Measurements from ENCODE around the gene OSTF1.
A peak's percentile ranks its signal among the peaks of the same experiment; 100 is the strongest.

The OSTF1 gene

GRCh38 chr9:75128535-75128934 is 40.2 kb downstream of the OSTF1 start:
- FAIRE-seq = peak; percentile 7

GRCh38 chr9:75130172-75130571 is 41.9 kb downstream of the OSTF1 start:
- no peak for FAIRE-seq

GRCh38 chr9:75130621-75131230 is 42.4 kb downstream of the OSTF1 start:
- FAIRE-seq = no peak

- no peak for FAIRE-seq
Measured at GRCh38 chr9:75131700-75132099, 43.4 kb downstream of the OSTF1 start.

GRCh38 chr9:75132244-75132643 is 43.9 kb downstream of the OSTF1 start:
- no peak for FAIRE-seq

- no peak for FAIRE-seq
Measured at GRCh38 chr9:75133396-75133795, 45.1 kb downstream of the OSTF1 start.

GRCh38 chr9:75134495-75134894 is 46.2 kb downstream of the OSTF1 start:
- FAIRE-seq = no peak

- FAIRE-seq = no peak
Measured at GRCh38 chr9:75138260-75139040, 50.1 kb downstream of the OSTF1 start.

GRCh38 chr9:75139201-75139600 is 50.9 kb downstream of the OSTF1 start:
- no peak for FAIRE-seq

- no peak for FAIRE-seq
Measured at GRCh38 chr9:75140261-75140660, 51.9 kb downstream of the OSTF1 start.

- FAIRE-seq = no peak
Measured at GRCh38 chr9:75142202-75142601, 53.9 kb downstream of the OSTF1 start.

- FAIRE-seq = no peak
Measured at GRCh38 chr9:75146229-75146628, 57.9 kb downstream of the OSTF1 start.

- no peak for FAIRE-seq
Measured at GRCh38 chr9:75147638-75148037, 59.3 kb downstream of the OSTF1 start.

- no peak for FAIRE-seq
Measured at GRCh38 chr9:75148561-75148960, 60.2 kb downstream of the OSTF1 start.

- no peak for FAIRE-seq
Measured at GRCh38 chr9:75149841-75150241, 61.5 kb downstream of the OSTF1 start.

GRCh38 chr9:75150512-75150911 is 62.2 kb downstream of the OSTF1 start:
- no peak for FAIRE-seq

GRCh38 chr9:75152416-75152815 is 64.1 kb downstream of the OSTF1 start:
- FAIRE-seq = no peak

- FAIRE-seq = no peak
Measured at GRCh38 chr9:75156858-75157257, 68.5 kb downstream of the OSTF1 start.

GRCh38 chr9:75161116-75161857 is 73.0 kb downstream of the OSTF1 start:
- FAIRE-seq = no peak

GRCh38 chr9:75163764-75164163 is 75.5 kb downstream of the OSTF1 start:
- FAIRE-seq = no peak

GRCh38 chr9:75164573-75164972 is 76.3 kb downstream of the OSTF1 start:
- no peak for FAIRE-seq

- no peak for FAIRE-seq
Measured at GRCh38 chr9:75167281-75167680, 79.0 kb downstream of the OSTF1 start.

- FAIRE-seq = no peak
Measured at GRCh38 chr9:75168270-75169178, 80.2 kb downstream of the OSTF1 start.

Data from TTC549 (cell line).